Loucy (cell line): ENCODE data around the gene RPS16.

ENCODE experiments used
- H2AFZ ChIP-seq: fragments of 200-600 bp; sonication (generic); 2 replicates; pipeline ENCODE4 v1.6.0; 2016; ENCODE audit warnings: antibody characterized with exemption, mild to moderate bottlenecking, low read length, moderate library complexity
- H3F3A ChIP-seq: fragments of 200-600 bp; 2 replicates; pipeline ENCODE4 v1.6.0; 2016; ENCODE audit warnings: antibody characterized with exemption, low read depth, mild to moderate bottlenecking
- H3K27me3 ChIP-seq: fragments of 200-600 bp; sonication (generic); 2 replicates; pipeline ENCODE4 v1.6.1; 2014; ENCODE audit warnings: low read length, mild to moderate bottlenecking; ENCODE audit not compliant: insufficient read depth, poor library complexity, severe bottlenecking
- H3K36me3 ChIP-seq: fragments of 200-600 bp; sonication (generic); 2 replicates; pipeline ENCODE4 v1.6.1; 2016; ENCODE audit warnings: low read length; ENCODE audit not compliant: insufficient read depth
- H3K4me1 ChIP-seq: fragments of 200-600 bp; sonication (generic); 2 replicates; pipeline ENCODE4 v1.5.1; 2014; ENCODE audit warnings: low read length, mild to moderate bottlenecking; ENCODE audit not compliant: insufficient read depth, poor library complexity, severe bottlenecking
- H3K4me2 ChIP-seq: fragments of 200-600 bp; sonication (generic); 2 replicates; pipeline ENCODE4 v1.6.0; 2014; ENCODE audit warnings: antibody characterized with exemption, low read length, low read depth, mild to moderate bottlenecking; ENCODE audit not compliant: poor library complexity, severe bottlenecking
- H3K4me3 ChIP-seq: fragments of 200-600 bp; sonication (generic); 2 replicates; pipeline ENCODE4 v1.5.1; 2014; ENCODE audit warnings: low read length, mild to moderate bottlenecking, mixed read lengths; ENCODE audit not compliant: poor library complexity, severe bottlenecking
- H3K79me2 ChIP-seq: fragments of 200-600 bp; sonication (generic); 2 replicates; pipeline ENCODE4 v1.6.1; 2014; ENCODE audit warnings: low read length; ENCODE audit not compliant: insufficient read depth
- H3K9ac ChIP-seq: fragments of 200-600 bp; sonication (generic); 2 replicates; pipeline ENCODE4 v1.6.0; 2014; ENCODE audit warnings: mild to moderate bottlenecking, low read depth, low read length, moderate library complexity; ENCODE audit not compliant: poor library complexity, severe bottlenecking
- H3K9me2 ChIP-seq: fragments of 200-600 bp; sonication (generic); replicated peaks from 2 replicates; pipeline ENCODE4 v1.6.1; 2016; ENCODE audit warnings: low read depth, low read length, mixed read lengths
- H3K9me3 ChIP-seq: fragments of 200-600 bp; sonication (generic); 2 replicates; pipeline ENCODE4 v1.6.1; 2014; ENCODE audit warnings: mild to moderate bottlenecking, antibody characterized with exemption, low read length, low read depth; ENCODE audit not compliant: insufficient read depth
- H4K20me1 ChIP-seq: fragments of 200-600 bp; sonication (generic); 2 replicates; pipeline ENCODE4 v1.6.0; 2014; ENCODE audit warnings: antibody characterized with exemption, low read length, mild to moderate bottlenecking; ENCODE audit not compliant: insufficient read depth, poor library complexity, severe bottlenecking
- EZH2phosphoT487 ChIP-seq: fragments of 200-600 bp; IDR thresholded peaks from 2 replicates; pipeline ENCODE4 v1.6.1; 2018; ENCODE audit warnings: antibody characterized with exemption, mild to moderate bottlenecking, moderate library complexity, borderline replicate concordance
- TF ChIP-seq, protein P1 (sequence below): fragments of 200-600 bp; sonication (generic); conservative IDR thresholded peaks from 2 replicates; pipeline ENCODE4 v1.5.1; 2014; ENCODE audit warnings: mild to moderate bottlenecking, antibody characterized with exemption, low read length

RPS16 gene

DNA sequence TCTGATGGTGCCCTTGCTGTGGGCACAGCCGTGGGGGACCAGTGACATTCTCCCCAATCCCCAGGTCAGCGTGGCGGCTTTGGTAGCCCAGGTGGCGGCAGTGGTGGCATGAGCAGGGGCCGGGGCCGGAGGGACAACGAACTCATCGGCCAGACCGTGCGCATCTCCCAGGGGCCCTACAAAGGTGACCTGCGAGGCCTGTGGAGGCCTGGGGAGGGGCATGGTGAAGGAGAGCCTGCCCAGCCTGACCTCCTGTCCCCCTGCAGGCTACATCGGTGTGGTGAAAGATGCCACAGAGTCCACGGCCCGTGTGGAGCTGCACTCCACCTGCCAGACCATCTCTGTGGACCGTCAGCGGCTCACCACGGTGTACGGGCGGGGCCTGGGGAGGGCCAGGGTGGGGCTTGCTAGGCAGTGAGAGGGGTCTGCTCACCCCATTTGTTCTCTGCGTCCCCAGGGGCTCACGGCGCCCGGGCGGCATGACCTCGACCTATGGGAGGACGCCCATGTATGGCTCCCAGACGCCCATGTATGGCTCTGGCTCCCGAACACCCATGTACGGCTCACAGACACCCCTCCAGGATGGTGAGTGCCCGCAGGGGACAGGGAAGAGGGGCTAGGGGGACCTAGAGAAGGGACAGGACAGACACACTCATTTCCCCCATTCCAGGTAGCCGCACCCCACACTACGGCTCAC is 37.1 kb upstream of the RPS16 start:
- H3K4me1 ChIP-seq, result no peaks in the 10 kb centered on the region
- H3K9ac ChIP-seq, result no peak overlapping the region
- no peaks in the 10 kb centered on the region for H3K79me2 ChIP-seq
- no peaks in the 10 kb centered on the region for H3K27me3 ChIP-seq
- no peaks in the 10 kb centered on the region for H3K9me3 ChIP-seq
- peaks cover 85% of the 10 kb centered on the region; the same call in 1 of the 2 replicates for H3K36me3 ChIP-seq
- no peak overlapping the region for H2AFZ ChIP-seq
- H3K9me2 ChIP-seq, result no peaks in the 10 kb centered on the region
- no peaks in the 10 kb centered on the region for H4K20me1 ChIP-seq
- H3K4me3 ChIP-seq, result no peak overlapping the region
- TF ChIP-seq, protein P1, sequence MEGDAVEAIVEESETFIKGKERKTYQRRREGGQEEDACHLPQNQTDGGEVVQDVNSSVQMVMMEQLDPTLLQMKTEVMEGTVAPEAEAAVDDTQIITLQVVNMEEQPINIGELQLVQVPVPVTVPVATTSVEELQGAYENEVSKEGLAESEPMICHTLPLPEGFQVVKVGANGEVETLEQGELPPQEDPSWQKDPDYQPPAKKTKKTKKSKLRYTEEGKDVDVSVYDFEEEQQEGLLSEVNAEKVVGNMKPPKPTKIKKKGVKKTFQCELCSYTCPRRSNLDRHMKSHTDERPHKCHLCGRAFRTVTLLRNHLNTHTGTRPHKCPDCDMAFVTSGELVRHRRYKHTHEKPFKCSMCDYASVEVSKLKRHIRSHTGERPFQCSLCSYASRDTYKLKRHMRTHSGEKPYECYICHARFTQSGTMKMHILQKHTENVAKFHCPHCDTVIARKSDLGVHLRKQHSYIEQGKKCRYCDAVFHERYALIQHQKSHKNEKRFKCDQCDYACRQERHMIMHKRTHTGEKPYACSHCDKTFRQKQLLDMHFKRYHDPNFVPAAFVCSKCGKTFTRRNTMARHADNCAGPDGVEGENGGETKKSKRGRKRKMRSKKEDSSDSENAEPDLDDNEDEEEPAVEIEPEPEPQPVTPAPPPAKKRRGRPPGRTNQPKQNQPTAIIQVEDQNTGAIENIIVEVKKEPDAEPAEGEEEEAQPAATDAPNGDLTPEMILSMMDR, result no peak
- no peak for TF ChIP-seq EZH2phosphoT487
- no peak overlapping the region for H3K4me2 ChIP-seq
- no peaks in the 10 kb centered on the region for H3F3A ChIP-seq

DNA sequence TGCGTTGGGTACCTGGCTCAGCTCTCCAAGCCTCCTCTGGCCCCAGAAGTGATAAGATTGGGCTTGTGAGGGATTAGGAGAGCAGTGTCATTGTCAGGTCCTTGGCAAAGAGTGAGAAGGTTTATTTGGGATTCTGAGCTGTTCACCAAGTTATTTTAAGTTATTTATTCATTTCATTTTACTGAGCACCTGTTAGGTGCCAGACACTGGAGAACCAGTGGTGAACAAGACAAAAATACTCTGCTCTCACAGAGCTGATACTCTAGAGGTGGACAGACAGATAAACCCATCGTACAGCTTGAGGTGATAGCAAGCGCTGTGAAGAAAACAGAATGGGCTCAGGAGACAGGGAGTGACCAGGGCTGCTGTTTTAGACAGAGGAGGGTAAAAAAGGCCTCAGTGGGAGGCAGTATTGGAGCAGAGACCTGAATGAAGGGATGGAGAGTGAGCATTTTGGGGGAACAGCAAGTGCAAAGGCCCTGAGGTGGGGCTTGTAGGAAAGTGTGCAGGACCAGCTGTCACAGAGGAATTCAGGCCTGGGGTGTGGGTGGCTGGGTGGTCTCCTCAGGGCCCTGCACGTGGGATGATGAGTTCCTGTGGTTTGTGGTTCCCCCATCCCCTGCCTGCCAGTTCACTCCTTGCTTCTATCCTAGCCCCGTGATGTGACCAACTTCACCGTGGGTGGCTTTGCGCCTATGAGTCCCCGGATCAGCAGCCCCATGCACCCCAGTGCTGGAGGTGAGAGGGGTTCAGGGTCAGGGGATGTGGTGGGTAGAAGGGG is 36.2 kb upstream of the RPS16 start:
- no peaks in the 10 kb centered on the region for H3K9me2 ChIP-seq
- no peaks in the 10 kb centered on the region for H3K9me3 ChIP-seq
- no peak overlapping the region for H2AFZ ChIP-seq
- H3K36me3 ChIP-seq, result peaks cover 92% of the 10 kb centered on the region; the same call in 1 of the 2 replicates
- H3K27me3 ChIP-seq, result no peaks in the 10 kb centered on the region
- TF ChIP-seq, protein P1, result no peak
- no peak for TF ChIP-seq EZH2phosphoT487
- no peaks in the 10 kb centered on the region for H4K20me1 ChIP-seq
- no peak overlapping the region for H3K4me2 ChIP-seq
- H3K79me2 ChIP-seq, result no peaks in the 10 kb centered on the region
- no peaks in the 10 kb centered on the region for H3F3A ChIP-seq
- no peak overlapping the region for H3K4me3 ChIP-seq
- H3K4me1 ChIP-seq, result no peaks in the 10 kb centered on the region
- H3K9ac ChIP-seq, result no peak overlapping the region

DNA sequence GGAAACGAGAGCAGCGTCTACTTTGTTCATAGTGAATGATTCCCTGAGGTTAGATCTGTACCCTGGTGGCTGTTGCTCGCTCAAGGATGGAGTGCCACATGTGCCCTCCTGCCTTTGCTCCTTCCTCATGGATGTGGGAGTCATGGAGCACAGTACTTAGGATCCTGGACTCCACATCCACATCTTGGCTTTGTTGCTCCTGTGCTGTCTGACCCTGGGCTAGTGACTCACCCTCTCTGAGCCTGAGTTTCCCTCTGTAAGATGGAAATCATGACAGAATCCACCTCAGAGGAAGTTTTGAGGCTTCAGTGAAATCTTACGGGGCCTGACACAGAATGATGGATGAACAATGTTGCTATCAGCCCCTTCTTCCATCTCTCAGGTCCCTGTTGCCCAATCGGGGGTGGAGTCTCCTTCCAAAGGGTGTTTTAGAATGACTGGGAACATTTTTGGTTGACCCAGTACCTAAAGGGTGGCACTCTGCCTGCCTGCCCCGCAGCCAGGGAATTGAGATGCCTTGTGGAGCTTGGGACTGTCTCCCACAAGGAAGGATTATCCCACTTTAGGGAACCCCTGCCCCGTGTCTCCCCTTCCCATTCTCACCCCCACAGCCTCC is 35.1 kb upstream of the RPS16 start:
- Histone ChIP-seq H3K4me2 (no peak overlapping the region), H3K79me2 (no peaks in the 10 kb centered on the region), H3K9ac (no peak overlapping the region), H3K4me1 (no peaks in the 10 kb centered on the region), H3K4me3 (no peak overlapping the region), H3K27me3 (no peaks in the 10 kb centered on the region), H4K20me1 (no peaks in the 10 kb centered on the region), H3K36me3 (peaks cover 92% of the 10 kb centered on the region; the same call in 1 of the 2 replicates), H3K9me3 (no peaks in the 10 kb centered on the region), H3F3A (no peaks in the 10 kb centered on the region), H3K9me2 (no peaks in the 10 kb centered on the region), H2AFZ (no peak overlapping the region)
- no peak for TF ChIP-seq EZH2phosphoT487
- TF ChIP-seq, protein P1, result no peak
